Heart right ventricle (tissue), 16 donors: ENCODE results near the gene RFPL2. TPM values are rescaled to one million over a fixed set of nuclear protein-coding genes. Genes with fewer than 3 reads are reported as not detected.
"Not testable (repeated sequence)": the region's sequence is repeated elsewhere in the genome, so short reads cannot be mapped to it uniquely, and the experiment has no call there.

Experiments used
- ATAC-seq, 8 donors: fragments of 200-7000 bp; cut with Tn5 transposase; one replicate each; pipeline ENCODE4 v1.9.1; 2020; ENCODE audit warnings: mild to moderate bottlenecking in 8 of 8, moderate library complexity in 8 of 8, moderate number of reproducible peaks in 1 of 8
- DNase-seq, 2 donors: peaks; one replicate each; pipeline ENCODE4 v3.0.0-alpha.2; 2020
- H3K27ac ChIP-seq, 10 donors: fragments of 200-600 bp; sonication (generic) in 2 of 10; one replicate each; pipeline versions ENCODE4 v1.5.0 to v1.8.0; 2020 to 2022; ENCODE audit warnings: mild to moderate bottlenecking in 3 of 10
- H3K27me3 ChIP-seq, 7 donors: fragments of 200-600 bp; one replicate each; pipeline ENCODE4 v1.8.0; 2021 to 2022; ENCODE audit warnings: mild to moderate bottlenecking in 2 of 7
- H3K36me3 ChIP-seq, 9 donors: fragments of 200-600 bp; sonication (generic) in 1 of 9; one replicate each; pipeline versions ENCODE4 v1.5.0 to v1.8.0; 2020 to 2022; ENCODE audit warnings: mild to moderate bottlenecking in 2 of 9
- H3K4me1 ChIP-seq, 9 donors: fragments of 200-600 bp; sonication (generic) in 1 of 9; one replicate each; pipeline versions ENCODE4 v1.5.0 to v1.8.0; 2020 to 2022; ENCODE audit warnings: mild to moderate bottlenecking in 4 of 9
- H3K4me3 ChIP-seq, 10 donors: fragments of 200-600 bp; sonication (generic) in 2 of 10; one replicate each; pipeline versions ENCODE4 v1.5.0 to v1.8.0; 2020 to 2022; ENCODE audit warnings: mild to moderate bottlenecking in 7 of 10, moderate library complexity in 2 of 10
- H3K9me3 ChIP-seq, 11 donors: fragments of 200-600 bp in 10 of 11; sonication (generic) in 2 of 11; one replicate each; pipeline versions ENCODE4 v1.5.0 to v1.8.0; 2013 to 2022; ENCODE audit warnings: mild to moderate bottlenecking in 2 of 11, control low read depth in 1 of 11, moderate library complexity in 1 of 11
- WGBS, 2 donors: extraction: QIAGEN DNeasy Blood & Tissue Kit; methylation state at CpG; one replicate each; pipeline ENCODE4 v1.1.7; 2013; ENCODE audit warnings: inconsistent platforms in 1 of 2; 5-methylcytosine and 5-hydroxymethylcytosine counted together
- intact Hi-C, 10 donors: fragments of 100-400 bp; cut with DNase I; formaldehyde crosslinking; loops; one replicate each; pipeline versions ENCODE4 v1.11.1 to v1.14.2; 2022
- polyA plus RNA-seq, 2 donors: library from polyadenylated mRNA; stranded (reverse); fragments of 200-250 nt; gene quantifications; one replicate each; pipeline ENCODE4 v1.2.3, GENCODE V29; 2013
- total RNA-seq, 10 donors: library from RNA; stranded (reverse); fragmentation: NEBNext Ultra II Directional in 3 of 10; extraction: Animal tissue kit (Norgen Biotek cat#: 25700) in 3 of 10; gene quantifications; one replicate each; pipeline versions ENCODE4 v1.2.1 to v1.2.4, GENCODE V29; 2021 to 2023
- TF ChIP-seq, protein P1 (sequence below), 9 donors: fragments of 200-600 bp; sonication (generic) in 2 of 9; IDR thresholded peaks; one replicate each; pipeline versions ENCODE4 v1.5.0 to v1.8.0; 2021 to 2022; ENCODE audit warnings: antibody characterized with exemption in 9 of 9, mild to moderate bottlenecking in 5 of 9, moderate library complexity in 1 of 9
- donor health status: Arrhythmogenic right ventricular cardiomyopathy.
- donor health status: ischemic (EF 13 %, LVEDD 7.1; RV severe dilation, severe dysfunction).
- donor health status: healthy with polysubstance abuse.
- donor health status: DM: no; HTN: yes; CAD: no.
- donor health status: DM: no; HTN: no; CAD: no.
- donor health status: ischemic (EF 25% LVEDD 6.9; RV normal size, moderate dysfunction).
- donor health status: ischemic (EF 25% LVEDD 5.7; RV mildly dilated, moderate dysfunction).
- donor health status: healthy.
- donor health status: DM: yes; HTN: yes; CAD: no.
- donor health status: Ischemic cardiomyopathy.
- donor health status: ischemic (EF 35%, LVEDD 5.7; RV mildly dilated, moderate dysfunction).
- donor health status: nonischemic (EF 11% LVEDD 7.7; RV severe dilation, severe dysfunction).
- donor health status: DM: yes; HTN: yes; CAD: no.
- donor health status: PGD.
- donor health status: ischemic (EF 29% LVEDD 5.4; RV normal size, mild dysfunction).
- donor health status: nonischemic (EF 23%, LVEDD 6.1; RV moderate dilation, normal function).

Gene RFPL2
- total and polyA plus RNA-seq, 12 donors = 0.03 TPM; not detected in 11

DNA sequence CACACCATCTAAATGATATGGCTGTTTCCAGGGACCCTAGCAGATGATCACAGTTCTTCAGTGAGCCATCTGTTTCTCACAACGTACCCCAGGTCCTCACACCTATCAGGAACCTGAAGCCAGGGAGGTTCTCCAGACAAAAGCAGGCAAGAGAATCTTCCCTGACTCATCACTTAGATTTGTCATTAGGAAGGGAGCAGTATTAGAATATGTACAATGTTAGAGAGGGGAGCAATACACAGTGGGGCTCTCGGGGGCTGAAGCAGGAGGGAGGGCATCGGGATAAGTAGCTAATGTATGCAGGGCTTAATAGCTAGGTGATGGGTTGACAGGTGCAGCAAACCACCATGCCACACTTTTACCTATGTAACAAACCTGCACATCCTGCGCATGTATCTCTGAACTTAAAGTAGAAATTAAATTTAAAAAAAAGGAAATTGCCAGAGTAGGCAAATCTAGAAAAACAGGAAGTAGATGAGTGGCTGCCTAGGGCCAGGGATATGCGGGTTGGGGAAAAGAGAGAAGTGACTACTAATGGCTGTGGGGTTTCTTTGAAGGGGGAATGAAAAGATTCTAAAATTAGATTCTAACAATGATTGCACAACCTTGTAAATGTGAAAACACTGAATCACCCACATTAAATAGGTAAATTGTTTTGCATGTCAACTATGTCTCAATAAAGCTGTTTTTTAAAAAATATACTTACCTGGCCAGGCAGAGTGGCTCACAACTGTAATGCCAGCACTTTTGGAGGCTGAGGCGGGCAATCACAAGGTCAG is 60.2 kb downstream of the RFPL2 start:
- 69 to 77% methylated on average over 6 of the region's 6 CpGs for WGBS, 2 donors
- ATAC-seq (peak in 3 of 8 donors; percentile 35 to 53 (median 42)), DNase-seq (no peak)
- no peaks in the 10 kb centered on the region for H3K27me3 ChIP-seq
- H3K27ac ChIP-seq = no peak overlapping the region
- no peaks in the 10 kb centered on the region for H3K36me3 ChIP-seq
- H3K4me3 ChIP-seq = no peak overlapping the region
- peaks cover 0 to 7% (median 0%) of the 10 kb centered on the region in 11 donors for H3K9me3 ChIP-seq
- H3K4me1 ChIP-seq = peaks cover 0 to 19% (median 0%) of the 10 kb centered on the region in 9 donors
- TF ChIP-seq, protein P1, sequence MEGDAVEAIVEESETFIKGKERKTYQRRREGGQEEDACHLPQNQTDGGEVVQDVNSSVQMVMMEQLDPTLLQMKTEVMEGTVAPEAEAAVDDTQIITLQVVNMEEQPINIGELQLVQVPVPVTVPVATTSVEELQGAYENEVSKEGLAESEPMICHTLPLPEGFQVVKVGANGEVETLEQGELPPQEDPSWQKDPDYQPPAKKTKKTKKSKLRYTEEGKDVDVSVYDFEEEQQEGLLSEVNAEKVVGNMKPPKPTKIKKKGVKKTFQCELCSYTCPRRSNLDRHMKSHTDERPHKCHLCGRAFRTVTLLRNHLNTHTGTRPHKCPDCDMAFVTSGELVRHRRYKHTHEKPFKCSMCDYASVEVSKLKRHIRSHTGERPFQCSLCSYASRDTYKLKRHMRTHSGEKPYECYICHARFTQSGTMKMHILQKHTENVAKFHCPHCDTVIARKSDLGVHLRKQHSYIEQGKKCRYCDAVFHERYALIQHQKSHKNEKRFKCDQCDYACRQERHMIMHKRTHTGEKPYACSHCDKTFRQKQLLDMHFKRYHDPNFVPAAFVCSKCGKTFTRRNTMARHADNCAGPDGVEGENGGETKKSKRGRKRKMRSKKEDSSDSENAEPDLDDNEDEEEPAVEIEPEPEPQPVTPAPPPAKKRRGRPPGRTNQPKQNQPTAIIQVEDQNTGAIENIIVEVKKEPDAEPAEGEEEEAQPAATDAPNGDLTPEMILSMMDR (IDR thresholded peaks at IDR 0.05) = no peak
- intact Hi-C loops = loop anchor here in 1 of 10 donors (10.0 kb wide), 1 partner anchor 330 kb away; the partner anchor contains the start of gene FBXO7

- Histone ChIP-seq H3K36me3 (no peaks in the 10 kb centered on the region), H3K4me3 (no peak overlapping the region), H3K4me1 (peaks cover 0 to 26% (median 0%) of the 10 kb centered on the region in 9 donors), H3K9me3 (peaks cover 0 to 7% (median 0%) of the 10 kb centered on the region in 11 donors), H3K27me3 (peaks cover 0 to 1% (median 0%) of the 10 kb centered on the region in 7 donors), H3K27ac (no peak overlapping the region)
- no peak for DNase-seq
- TF ChIP-seq, protein P1 (IDR thresholded peaks at IDR 0.05) = no peak
- ATAC-seq = no peak
- intact Hi-C loops = loop anchor here in 1 of 10 donors (10.0 kb wide), 1 partner anchor 332 kb away; the partner anchor contains the start of gene FBXO7
These were observed 62.3 kb downstream of the RFPL2 start for GRCh38 chr22:32142600-32142999.

DNA sequence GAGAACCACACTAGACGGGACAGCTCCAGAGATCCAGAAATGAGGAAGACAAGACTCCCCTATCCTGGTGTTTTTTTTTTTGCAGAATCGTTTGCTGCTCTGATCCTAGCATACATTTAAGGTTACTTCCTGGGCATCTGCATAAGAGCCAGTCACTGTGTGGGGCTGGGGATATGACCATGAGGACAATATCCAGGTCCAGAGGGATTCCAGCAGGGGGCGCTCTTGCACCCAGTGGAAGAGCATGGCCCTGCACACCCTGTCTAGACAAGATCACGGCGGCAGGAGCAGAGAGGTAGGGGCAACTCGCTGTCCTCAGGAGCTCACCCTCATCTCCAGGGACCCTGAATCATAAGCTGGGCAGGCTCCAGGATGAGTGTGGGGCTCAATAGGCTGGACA is 64.2 kb downstream of the RFPL2 start:
- H3K27ac ChIP-seq, H3K36me3 ChIP-seq, H3K9me3 ChIP-seq, H3K4me3 ChIP-seq, DNase-seq, H3K27me3 ChIP-seq: not testable (repeated sequence)
- intact Hi-C loops = loop anchor here in 1 of 10 donors (10.0 kb wide), 1 partner anchor 334 kb away; the partner anchor contains the start of gene FBXO7
- peaks cover 0 to 34% (median 0%) of the 10 kb centered on the region in 9 donors for H3K4me1 ChIP-seq
- WGBS, 2 donors = 49 to 52% methylated on average over 6 of the region's 6 CpGs
- TF ChIP-seq, protein P1 (IDR thresholded peaks at IDR 0.05) = peak in 6 of 9 donors; percentile 22 to 43 (median 38)
- ATAC-seq = peak in 5 of 8 donors; percentile 39 to 67 (median 53)

Other genes starting within 250 kb of the RFPL2 start
- gene SLC5A1, start 161.8 kb downstream of the RFPL2 start, total RNA-seq = 100 to 1,000 TPM in 5 of 10 donors, 10 to 100 TPM in 5; 80.0 to 186 (median 108) TPM
- gene SLC5A1, start 161.8 kb downstream of the RFPL2 start, polyA plus RNA-seq = 10 to 100 TPM; 12.2 to 43.7 TPM
- not detected for gene C22orf42, start 45.8 kb downstream of the RFPL2 start, total RNA-seq
- gene C22orf42, start 45.8 kb downstream of the RFPL2 start, polyA plus RNA-seq = not detected
- gene SLC5A4, start 50.3 kb upstream of the RFPL2 start, total RNA-seq = under 1 TPM in 8 of 10 donors, not detected in 2; 0.10 to 0.89 (median 0.20) TPM
- under 1 TPM; 0.06 to 0.29 TPM for gene SLC5A4, start 50.3 kb upstream of the RFPL2 start, polyA plus RNA-seq
- not detected for gene RFPL3, start 152.8 kb upstream of the RFPL2 start, total RNA-seq
- not detected for gene RFPL3, start 152.8 kb upstream of the RFPL2 start, polyA plus RNA-seq
- 10 to 100 TPM; 41.1 to 51.1 (median 47.0) TPM for gene RTCB, start 207.2 kb upstream of the RFPL2 start, total RNA-seq
- gene RTCB, start 207.2 kb upstream of the RFPL2 start, polyA plus RNA-seq = 10 to 100 TPM; 15.6 to 75.3 TPM